ENCODE data around the gene ABLIM1.

DNA sequence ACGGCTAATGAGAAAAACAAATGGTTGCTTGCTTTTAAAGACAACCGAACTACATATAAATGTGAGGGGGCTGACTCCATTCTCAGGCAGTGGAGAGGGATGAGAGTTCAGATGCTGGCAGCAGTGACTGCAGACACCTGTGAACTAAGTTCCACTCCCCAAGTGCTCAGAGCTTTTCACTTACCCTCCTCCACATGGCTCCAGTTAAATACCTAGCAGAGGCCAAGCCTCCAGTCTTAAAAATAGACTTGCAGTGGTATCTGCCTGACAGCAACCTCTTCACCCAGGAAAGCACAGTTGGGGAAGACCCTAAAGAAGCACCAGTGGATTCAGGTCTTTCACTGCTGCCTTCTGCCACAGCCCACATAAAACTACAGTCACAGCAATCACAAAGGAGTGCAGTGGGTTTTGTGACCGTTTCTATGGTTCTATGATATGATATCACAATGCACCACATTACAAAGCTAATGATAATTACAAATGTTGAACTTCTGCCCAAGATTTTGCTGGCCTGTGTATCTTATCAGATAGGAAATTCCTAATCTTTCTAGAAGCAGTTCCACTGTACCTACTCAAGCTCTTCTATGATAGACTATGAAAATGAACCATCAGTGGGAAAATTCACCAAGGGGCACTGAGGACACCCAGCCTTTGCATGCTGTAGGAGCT is 3.3 kb upstream of the ABLIM1 start:
- TF ChIP-seq SP1 (IDR thresholded peaks at IDR 0.05) = no peak
- TF ChIP-seq, protein P1, sequence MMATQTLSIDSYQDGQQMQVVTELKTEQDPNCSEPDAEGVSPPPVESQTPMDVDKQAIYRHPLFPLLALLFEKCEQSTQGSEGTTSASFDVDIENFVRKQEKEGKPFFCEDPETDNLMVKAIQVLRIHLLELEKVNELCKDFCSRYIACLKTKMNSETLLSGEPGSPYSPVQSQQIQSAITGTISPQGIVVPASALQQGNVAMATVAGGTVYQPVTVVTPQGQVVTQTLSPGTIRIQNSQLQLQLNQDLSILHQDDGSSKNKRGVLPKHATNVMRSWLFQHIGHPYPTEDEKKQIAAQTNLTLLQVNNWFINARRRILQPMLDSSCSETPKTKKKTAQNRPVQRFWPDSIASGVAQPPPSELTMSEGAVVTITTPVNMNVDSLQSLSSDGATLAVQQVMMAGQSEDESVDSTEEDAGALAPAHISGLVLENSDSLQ (IDR thresholded peaks at IDR 0.05) = no peak
- TF ChIP-seq FOXK2 (IDR thresholded peaks at IDR 0.05) = no peak
- TF ChIP-seq ELF4 (IDR thresholded peaks at IDR 0.05) = no peak
- no peak for TF ChIP-seq HDGF (IDR thresholded peaks at IDR 0.05; ENCODE audit: borderline replicate concordance)
- TF ChIP-seq NFRKB (IDR thresholded peaks at IDR 0.05) = no peak
- no peak for TF ChIP-seq TARDBP (IDR thresholded peaks at IDR 0.05)
- no peak for TF ChIP-seq FOXM1 (IDR thresholded peaks at IDR 0.05; ENCODE audit: borderline replicate concordance)
- no peak for TF ChIP-seq BHLHE40 (IDR thresholded peaks at IDR 0.05; ENCODE audit: borderline replicate concordance)
- TF ChIP-seq FOXA1 (IDR thresholded peaks at IDR 0.05) = no peak

All from HEK293T (cell line).